ENCODE results near the gene SPATA2L. TPM values are rescaled to one million over a fixed set of nuclear protein-coding genes. Genes with fewer than 3 reads are reported as not detected.
A peak's percentile ranks its signal among the peaks of the same experiment; 100 is the strongest.
"Not testable (repeated sequence)": the region's sequence is repeated elsewhere in the genome, so short reads cannot be mapped to it uniquely, and the experiment has no call there.

Gene SPATA2L
- total RNA-seq, 1 experiment from 2014 or later, result 13.7 TPM

DNA sequence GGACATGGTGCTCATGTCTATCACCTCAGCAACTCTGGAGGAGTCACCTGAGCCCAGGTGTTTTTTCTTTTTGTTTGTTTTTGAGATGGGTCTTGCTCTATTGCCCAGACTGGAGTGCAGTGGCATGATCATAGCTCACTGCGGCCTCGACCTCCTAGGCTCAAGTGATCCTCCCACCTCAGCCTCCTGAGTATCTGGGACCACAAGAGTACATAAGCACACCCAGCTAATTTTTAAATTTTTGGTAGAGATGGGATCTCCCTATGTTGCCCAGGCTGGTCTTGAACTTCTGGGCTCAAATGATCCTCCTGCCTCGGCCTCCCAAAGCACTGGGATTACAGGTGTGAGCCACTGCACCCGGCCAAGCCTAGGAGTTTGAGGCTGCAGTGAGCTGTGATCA is 11.9 kb downstream of the SPATA2L start:
- DNase-seq (ENCODE audit: low read depth), result not testable (repeated sequence)

GRCh38 chr16:89689142-89689541 is 12.4 kb downstream of the SPATA2L start:
- no peak for DNase-seq (ENCODE audit: low read depth)

DNA sequence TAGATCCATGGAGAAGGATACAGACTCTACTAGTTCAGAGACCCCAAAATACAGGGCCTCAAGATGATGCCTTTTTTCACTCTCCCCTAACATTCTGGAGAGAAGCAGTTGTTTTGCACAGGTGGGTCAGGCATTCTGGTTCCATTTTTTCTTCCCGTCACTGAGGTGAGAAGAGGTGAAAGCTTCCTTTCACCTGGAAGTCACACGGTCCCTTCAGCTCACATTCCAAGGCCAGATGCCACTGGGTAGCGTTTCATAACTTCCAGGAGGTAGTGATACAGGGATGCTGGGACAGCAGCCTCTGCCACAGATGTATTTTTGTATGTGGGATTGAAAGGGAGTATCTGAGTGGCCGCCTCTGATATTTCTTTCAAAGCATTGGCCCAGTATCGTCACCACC is 13.1 kb downstream of the SPATA2L start:
- DNase-seq (ENCODE audit: low read depth), result no peak

DNA sequence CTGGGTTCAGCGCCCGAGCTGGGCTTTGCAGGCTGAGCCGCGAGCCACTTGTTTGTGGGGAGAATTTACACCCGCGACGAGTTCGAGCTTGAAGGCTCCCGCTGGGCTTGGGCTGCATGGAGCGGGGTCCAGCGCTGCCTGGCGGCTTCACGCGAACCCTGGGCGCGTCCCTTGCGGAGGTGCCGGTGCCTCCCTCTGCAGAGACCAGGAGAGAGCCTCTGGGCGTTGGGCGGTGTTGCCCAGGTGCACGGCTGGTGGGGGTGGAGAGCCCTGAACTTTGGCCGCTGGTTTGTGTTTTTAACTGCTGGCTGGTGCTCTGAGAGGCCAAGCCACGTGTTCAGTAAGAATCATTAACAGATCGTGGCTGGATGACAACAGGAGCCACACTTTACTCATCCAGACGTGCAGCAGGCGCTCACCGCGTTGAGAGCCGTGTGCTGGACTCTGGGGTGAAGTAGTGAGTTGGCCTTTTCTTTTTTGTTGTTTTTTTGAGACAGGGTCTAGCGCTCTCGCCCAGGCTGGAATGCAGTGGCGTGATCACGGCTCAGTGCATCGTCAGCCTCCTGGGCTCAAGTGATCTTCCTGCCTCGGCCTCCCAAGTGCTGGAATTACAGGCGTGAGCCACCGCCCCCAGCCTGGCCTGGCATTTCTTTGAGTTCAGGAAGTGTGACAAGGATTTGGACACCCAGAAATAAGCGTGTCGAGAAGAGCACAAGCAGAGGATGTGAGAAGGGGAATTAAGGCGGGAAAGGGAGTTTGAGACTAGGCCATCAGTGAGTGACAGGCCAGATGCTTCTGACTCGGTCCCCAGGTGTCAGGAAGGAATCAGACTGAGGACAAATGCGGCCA is 14.2 kb downstream of the SPATA2L start:
- DNase-seq (ENCODE audit: low read depth), result peak; percentile 47

DNA sequence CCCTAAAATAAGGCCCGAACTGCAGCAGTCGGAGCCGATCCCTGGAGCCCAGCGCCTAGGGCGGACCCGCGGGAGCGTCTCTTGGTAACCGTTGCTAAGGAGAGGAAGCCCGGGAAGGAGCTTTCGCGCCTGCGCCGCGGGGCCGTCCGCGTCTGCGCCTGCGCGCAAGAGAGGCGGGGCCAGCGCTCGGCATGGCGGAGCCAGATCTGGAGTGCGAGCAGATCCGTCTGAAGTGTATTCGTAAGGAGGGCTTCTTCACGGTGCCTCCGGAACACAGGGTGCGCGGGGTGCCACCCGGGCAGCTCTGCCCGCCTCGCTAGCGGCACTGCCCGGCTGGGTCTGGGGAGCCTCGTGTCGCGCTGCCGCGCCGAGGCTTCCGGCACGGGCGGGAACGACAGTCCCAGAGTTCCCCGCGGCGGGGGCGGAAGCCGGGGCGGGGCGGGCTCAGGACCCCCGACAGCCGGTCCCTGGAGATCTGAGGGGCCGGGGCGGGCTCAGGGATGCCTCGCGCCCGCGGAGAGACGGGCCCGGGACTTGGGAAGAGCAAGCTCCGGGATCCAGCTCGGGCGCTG is 14.9 kb downstream of the SPATA2L start, which contains the start of gene CDK10:
Gene CDK10, plus strand, starts transcription at position 170 of the 572 bp plus-strand sequence. Its CDS starts 22 bp downstream, at position 192.
- peak; percentile 84 for DNase-seq (ENCODE audit: low read depth)

DNA sequence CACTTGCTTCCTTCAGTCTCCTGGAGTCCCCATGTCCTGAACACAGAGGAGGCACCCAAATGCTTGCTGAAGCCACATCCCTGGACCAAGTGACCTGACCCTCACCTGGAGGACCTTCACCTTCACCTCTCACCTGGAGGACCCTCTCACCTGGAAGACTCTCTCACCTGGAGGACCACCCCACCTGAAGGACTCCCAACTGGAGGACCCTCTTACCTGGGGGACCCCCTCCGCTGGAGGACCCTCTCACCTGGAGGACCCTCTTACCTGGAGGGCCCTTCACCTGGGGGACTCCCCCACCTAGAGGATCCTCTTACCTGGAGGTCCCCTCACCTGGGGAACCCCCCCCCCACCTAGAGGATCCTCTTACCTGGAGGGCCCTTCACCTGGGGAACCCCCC is 15.6 kb downstream of the SPATA2L start:
- DNase-seq (ENCODE audit: low read depth), result no peak

DNA sequence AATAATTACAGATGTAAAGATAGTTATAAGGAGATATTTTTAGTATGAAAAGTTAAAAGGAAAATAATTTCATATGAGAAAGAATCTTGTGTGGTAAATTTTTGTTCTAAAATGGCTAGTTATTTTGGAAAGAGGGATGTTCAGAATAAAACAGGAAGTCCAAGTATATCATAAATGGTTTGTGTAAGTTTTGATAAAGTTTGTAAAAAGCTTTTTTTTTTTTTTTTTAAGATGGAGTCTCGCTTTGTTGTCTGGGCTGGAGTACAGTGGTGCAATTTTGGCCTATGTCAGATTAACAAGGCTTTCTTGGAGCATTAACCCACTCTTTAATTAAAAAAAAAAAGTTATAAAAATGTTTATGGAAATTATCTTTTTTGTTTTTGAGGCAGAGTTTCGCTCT is 23.2 kb downstream of the SPATA2L start:
- DNase-seq (ENCODE audit: low read depth), result peak; percentile 32

- DNase-seq (ENCODE audit: low read depth), result no peak
These were observed 29.1 kb downstream of the SPATA2L start for GRCh38 chr16:89672177-89672941.

DNA sequence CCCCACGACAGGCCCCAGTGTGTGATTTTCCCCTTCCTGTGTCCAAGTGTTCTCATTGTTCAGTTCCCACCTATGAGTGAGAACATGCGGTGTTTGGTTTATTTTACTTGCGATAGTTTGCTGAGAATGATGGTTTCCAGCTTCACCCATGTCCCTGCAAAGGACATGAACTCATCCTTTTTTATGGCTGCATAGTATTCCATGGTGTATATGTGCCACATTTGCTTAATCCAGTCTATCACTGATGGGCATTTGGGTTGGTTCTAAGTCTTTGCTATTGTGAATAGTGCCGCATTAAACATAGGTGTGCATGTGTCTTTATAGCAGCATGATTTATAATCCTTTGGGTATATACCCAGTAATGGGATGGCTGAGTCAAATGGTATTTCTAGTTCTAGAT is 29.9 kb downstream of the SPATA2L start:
- DNase-seq (ENCODE audit: low read depth), result not testable (repeated sequence)

- peak; percentile 15 for DNase-seq (ENCODE audit: low read depth)
These were observed 30.7 kb downstream of the SPATA2L start for GRCh38 chr16:89670496-89671431.

GRCh38 chr16:89669755-89670154 is 31.8 kb downstream of the SPATA2L start:
- DNase-seq (ENCODE audit: low read depth), result no peak

- DNase-seq (ENCODE audit: low read depth), result no peak
These were observed 32.7 kb downstream of the SPATA2L start for GRCh38 chr16:89668790-89669158.

- DNase-seq (ENCODE audit: low read depth), result no peak
These were observed 33.9 kb downstream of the SPATA2L start for GRCh38 chr16:89667633-89668032.

- not testable (repeated sequence) for DNase-seq (ENCODE audit: low read depth)
These were observed 34.5 kb downstream of the SPATA2L start for GRCh38 chr16:89667000-89667399.

DNA sequence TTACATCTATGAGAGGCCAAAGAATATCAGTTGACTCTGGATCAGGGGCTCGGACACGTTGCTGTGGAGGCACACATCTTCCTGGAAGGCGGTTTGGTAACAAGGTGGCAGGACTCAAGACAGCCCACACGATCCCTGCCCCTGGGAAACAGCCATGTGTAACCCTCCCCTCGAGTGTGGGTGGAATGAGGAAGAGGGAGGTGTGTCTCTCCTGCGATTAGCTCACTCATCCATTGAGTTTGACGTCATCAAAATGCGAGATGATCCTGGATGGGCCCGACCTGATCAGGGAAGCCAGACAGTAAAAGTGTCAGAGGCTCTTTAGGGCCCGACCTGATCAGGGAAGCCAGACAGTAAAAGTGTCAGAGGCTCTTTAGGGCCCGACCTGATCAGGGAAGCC is 37.3 kb downstream of the SPATA2L start:
- DNase-seq (ENCODE audit: low read depth), result not testable (repeated sequence)

- DNase-seq (ENCODE audit: low read depth), result no peak
These were observed 40.3 kb downstream of the SPATA2L start for GRCh38 chr16:89661215-89661614.

DNA sequence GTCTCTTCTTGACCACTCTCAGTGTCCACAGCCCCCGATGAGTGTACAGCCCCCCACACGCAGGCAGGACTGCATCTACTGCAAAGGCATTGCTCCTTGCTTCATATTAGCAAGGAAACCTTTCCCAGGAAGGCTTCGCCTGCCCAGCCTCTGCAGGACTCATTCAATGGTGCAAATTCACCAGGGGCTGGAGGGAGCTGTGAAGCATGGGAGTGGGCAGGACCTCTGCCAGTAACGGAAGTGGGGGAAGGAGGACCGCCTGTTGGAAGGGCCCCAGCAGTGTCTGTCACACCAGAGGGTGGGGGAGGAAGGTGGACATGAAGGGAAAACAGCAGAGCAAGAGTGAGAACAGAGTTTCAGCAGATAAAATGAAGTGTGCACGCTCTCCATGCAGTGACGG is 41.4 kb downstream of the SPATA2L start:
- no peak for DNase-seq (ENCODE audit: low read depth)

- no peak for DNase-seq (ENCODE audit: low read depth)
These were observed 43.2 kb downstream of the SPATA2L start for GRCh38 chr16:89658221-89658879.

GRCh38 chr16:89657442-89658220 is 43.9 kb downstream of the SPATA2L start, which contains the start of the genes CHMP1A and SPATA33:
Gene CHMP1A (minus strand): TSS chr16:89657708. CDS start chr16:89657588, 120 bp downstream.
Gene SPATA33 (plus strand): TSS chr16:89657836. CDS start chr16:89657912, 76 bp downstream.
- DNase-seq (ENCODE audit: low read depth), result peak; percentile 82
